GM12878 (cell line): ENCODE results near the gene GABRR3. TPM values are rescaled to one million over a fixed set of nuclear protein-coding genes. Genes with fewer than 3 reads are reported as not detected.

Experiments used
- ATAC-seq: fragments of 200-7000 bp; cut with Tn5 transposase; 3 replicates; pipeline ENCODE4 v1.9.1; 2020; ENCODE audit warnings: mild to moderate bottlenecking, moderate library complexity
- BruUV-seq: library from RNA; stranded (reverse); fragments of 400-500 nt; replicated peaks from 2 replicates; lab custom pipeline; 2021; lab: Mats Ljungman, UMichigan
- CTCF ChIA-PET: fragments of 300-600 bp; sonication (Branson Sonifier 250); formaldehyde crosslinking; extraction: SDS; loops from one replicate; lab custom pipeline; 2021; ENCODE audit warnings: inconsistent platforms; lab: Yijun Ruan, JAX
- POLR2A ChIA-PET: fragments of 350-600 bp; formaldehyde crosslinking; extraction: SDS; loops from one replicate; lab custom pipeline; 2021; ENCODE audit warnings: inconsistent platforms; lab: Charles Lee
- RAD21 ChIA-PET: fragments of 300-600 bp; sonication (Branson Sonifier 250); formaldehyde crosslinking; loops from one replicate; lab custom pipeline; 2023; ENCODE audit warnings: antibody characterized with exemption; ENCODE audit not compliant: unreplicated experiment; lab: Charles Lee
- SMC1A ChIA-PET: fragments of 300-600 bp; sonication (Branson Sonifier 250); formaldehyde crosslinking; loops from one replicate; lab custom pipeline; 2023; ENCODE audit not compliant: unreplicated experiment, uncharacterized antibody; lab: Charles Lee
- DNase-seq: peaks from one replicate; pipeline ENCODE4 v3.0.0-alpha.2; 2011; ENCODE audit warnings: low read depth, low spot score
- FAIRE-seq: peaks from 3 replicates; lab custom pipeline; 2011; peaks lifted over from hg19 to GRCh38; lab: Jason Lieb, UNC
- H2AFZ ChIP-seq: 2 replicates; pipeline ENCODE4 v1.6.0; 2011; ENCODE audit warnings: low read depth, low read length, control low read depth; ENCODE audit not compliant: control insufficient read depth
- H3K27ac ChIP-seq: 2 replicates; pipeline ENCODE4 v1.5.1; 2011; ENCODE audit warnings: control low read depth; ENCODE audit not compliant: control insufficient read depth, insufficient read depth
- H3K27me3 ChIP-seq, 2 experiments: replicated peaks in 1 of 2; 2 replicates each; pipeline versions ENCODE4 v1.6.0 to v1.6.1; 2011; ENCODE audit warnings: low read length in 1 of 2; ENCODE audit not compliant: control insufficient read depth in 2 of 2, insufficient read depth in 2 of 2
- H3K36me3 ChIP-seq, 2 experiments: 2 replicates each; pipeline ENCODE4 v1.5.1; 2011; ENCODE audit warnings: low read length in 1 of 2; ENCODE audit not compliant: control insufficient read depth in 2 of 2, insufficient read depth in 2 of 2
- H3K4me1 ChIP-seq: 2 replicates; pipeline ENCODE4 v1.6.1; 2011; ENCODE audit warnings: mild to moderate bottlenecking, low read length, moderate library complexity, mixed read lengths; ENCODE audit not compliant: control insufficient read depth, insufficient read depth
- H3K4me2 ChIP-seq: 2 replicates; pipeline ENCODE4 v1.6.0; 2011; ENCODE audit warnings: control low read depth; ENCODE audit not compliant: control insufficient read depth, insufficient read depth
- H3K4me3 ChIP-seq: fragments of 200-600 bp; sonication (generic); 2 replicates; pipeline ENCODE4 v1.5.1; 2016
- H3K79me2 ChIP-seq: 2 replicates; pipeline ENCODE4 v1.6.0; 2011; ENCODE audit warnings: low read length; ENCODE audit not compliant: control insufficient read depth, insufficient read depth
- H3K9ac ChIP-seq: 2 replicates; pipeline ENCODE4 v1.8.0; 2011; ENCODE audit warnings: low read length, control low read depth, mixed read lengths; ENCODE audit not compliant: control insufficient read depth, insufficient read depth
- H3K9me3 ChIP-seq: replicated peaks from 3 replicates; pipeline ENCODE4 v1.5.1; 2011; ENCODE audit warnings: mild to moderate bottlenecking, low read length; ENCODE audit not compliant: control insufficient read depth, insufficient read depth
- H4K20me1 ChIP-seq: 2 replicates; pipeline ENCODE4 v1.6.0; 2011; ENCODE audit not compliant: control insufficient read depth, insufficient read depth
- ASH2L ChIP-seq: fragments of 300-600, 200-600 bp; sonication (generic); IDR thresholded peaks from 2 replicates; pipeline ENCODE4 v1.6.1; 2017; ENCODE audit warnings: low read depth, mild to moderate bottlenecking, borderline replicate concordance
- ATF7 ChIP-seq: fragments of 450-650 bp; IDR thresholded peaks from 2 replicates; pipeline ENCODE4 v1.6.1; 2016; ENCODE audit warnings: low read depth, mild to moderate bottlenecking
- BCL11A ChIP-seq: IDR thresholded peaks from 2 replicates; pipeline ENCODE4 v1.6.1; 2011; ENCODE audit warnings: low read depth, low read length
- BMI1 ChIP-seq: fragments of 450-650 bp; IDR thresholded peaks from 2 replicates; pipeline ENCODE4 v1.6.1; 2016; ENCODE audit warnings: mild to moderate bottlenecking, moderate library complexity, borderline replicate concordance
- CEBPB ChIP-seq, 2 experiments: fragments of 150-350 bp in 1 of 2; IDR thresholded peaks; 2 replicates each; pipeline ENCODE4 v1.6.1; 2012 to 2014; ENCODE audit warnings: low read depth in 2 of 2, low read length in 2 of 2, borderline replicate concordance in 1 of 2, inconsistent platforms in 1 of 2
- IKZF1 ChIP-seq: fragments of 450-650 bp; conservative IDR thresholded peaks from 2 replicates; pipeline ENCODE4 v1.6.1; 2017; ENCODE audit warnings: antibody characterized with exemption, mild to moderate bottlenecking
- LARP7 ChIP-seq: fragments of 450-650 bp; IDR thresholded peaks from 2 replicates; pipeline ENCODE4 v1.6.1; 2017; ENCODE audit warnings: mild to moderate bottlenecking
- NFXL1 ChIP-seq: fragments of 450-650 bp; IDR thresholded peaks from 2 replicates; pipeline ENCODE4 v1.6.1; 2017; ENCODE audit warnings: antibody characterized with exemption, mild to moderate bottlenecking, borderline replicate concordance
- PAX5 ChIP-seq: IDR thresholded peaks from 2 replicates; pipeline ENCODE4 v1.6.1; 2011; ENCODE audit warnings: low read depth, low read length, borderline replicate concordance
- PKNOX1 ChIP-seq: fragments of 450-650 bp; IDR thresholded peaks from 2 replicates; pipeline ENCODE4 v1.6.1; 2016; ENCODE audit warnings: mild to moderate bottlenecking
- POLR2AphosphoS5 ChIP-seq: IDR thresholded peaks from 2 replicates; pipeline ENCODE4 v1.6.1; 2011; ENCODE audit warnings: mild to moderate bottlenecking, low read length, inconsistent platforms
- RCOR1 ChIP-seq: conservative IDR thresholded peaks from 2 replicates; pipeline ENCODE4 v1.6.1; 2012; ENCODE audit warnings: low read depth, low read length, improper control_type of control experiment
- SMAD1 ChIP-seq: fragments of 450-650 bp; IDR thresholded peaks from 2 replicates; pipeline ENCODE4 v1.6.1; 2018; ENCODE audit warnings: mild to moderate bottlenecking, low read depth; ENCODE audit not compliant: partially characterized antibody
- YY1 ChIP-seq: IDR thresholded peaks from 2 replicates; pipeline ENCODE4 v1.6.1; 2011; ENCODE audit warnings: low read depth, mild to moderate bottlenecking, low read length
- ZBTB33 ChIP-seq: fragments of 450-650 bp; IDR thresholded peaks from 2 replicates; pipeline ENCODE4 v1.6.1; 2017; ENCODE audit warnings: mild to moderate bottlenecking
- WGBS: methylation state at CpG from one replicate; pipeline ENCODE4 v1.1.6; 2016; ENCODE audit warnings: low lambda C conversion rate; ENCODE audit not compliant: insufficient replicate concordance, insufficient coverage; ENCODE audit errors: missing lambda C conversion rate; 5-methylcytosine and 5-hydroxymethylcytosine counted together
- in situ Hi-C: fragments of 300-500 bp; cut with MboI; formaldehyde crosslinking; loops from 9 replicates; pipeline ENCODE4 v1.14.3; 2018; ENCODE audit warnings: mixed read lengths
- intact Hi-C: fragments of 100-400 bp; cut with micrococcal nuclease; formaldehyde crosslinking; loops from one replicate; pipeline ENCODE4 v1.14.2; 2022; ENCODE audit not compliant: unreplicated experiment
- polyA plus RNA-seq, 11 experiments: library from polyadenylated mRNA; depleted of rRNA in 4 of 11; unstranded in 6 of 11; stranded (reverse) in 5 of 11; fragments of >200 nt; fragmentation: Nextera tagmentation in 4 of 11; fragmentation: Illumina TruSeq in 1 of 11; extraction: Ambion mirVana in 4 of 11; extraction: Trizol in 1 of 11; gene quantifications; 1 replicate in 1 of 11; 2 replicates in 10 of 11; pipeline versions ENCODE4 v1.2.1 to v1.2.3, GENCODE V29; 2011 to 2016; ENCODE audit warnings: inconsistent platforms in 2 of 11, missing spikeins in 2 of 11, low read depth in 1 of 11
- total RNA-seq, 4 experiments: library from RNA; depleted of rRNA in 3 of 4; stranded (reverse); fragments of >200 nt in 3 of 4; fragmentation: Illumina TruSeq in 1 of 4; extraction: Trizol in 1 of 4; gene quantifications; 2 replicates each; pipeline versions ENCODE4 v1.2.1 to v1.2.3, GENCODE V29; 2013 to 2021
- TF ChIP-seq, protein P1 (sequence below): fragments of 450-650 bp; formaldehyde crosslinking; IDR thresholded peaks from 2 replicates; pipeline ENCODE4 v1.5.0; 2022; ENCODE audit warnings: mild to moderate bottlenecking, missing genetic modification characterization
- TF ChIP-seq, protein P2 (sequence below): fragments of 450-650 bp; IDR thresholded peaks from 2 replicates; pipeline ENCODE4 v1.6.1; 2017; ENCODE audit warnings: borderline replicate concordance

The GABRR3 gene
- total and polyA plus RNA-seq, 10 of the 15 experiments (the other 5 are each of a cell fraction or from before 2014, with no cell fraction given): not detected

- TF ChIP-seq, protein P1, sequence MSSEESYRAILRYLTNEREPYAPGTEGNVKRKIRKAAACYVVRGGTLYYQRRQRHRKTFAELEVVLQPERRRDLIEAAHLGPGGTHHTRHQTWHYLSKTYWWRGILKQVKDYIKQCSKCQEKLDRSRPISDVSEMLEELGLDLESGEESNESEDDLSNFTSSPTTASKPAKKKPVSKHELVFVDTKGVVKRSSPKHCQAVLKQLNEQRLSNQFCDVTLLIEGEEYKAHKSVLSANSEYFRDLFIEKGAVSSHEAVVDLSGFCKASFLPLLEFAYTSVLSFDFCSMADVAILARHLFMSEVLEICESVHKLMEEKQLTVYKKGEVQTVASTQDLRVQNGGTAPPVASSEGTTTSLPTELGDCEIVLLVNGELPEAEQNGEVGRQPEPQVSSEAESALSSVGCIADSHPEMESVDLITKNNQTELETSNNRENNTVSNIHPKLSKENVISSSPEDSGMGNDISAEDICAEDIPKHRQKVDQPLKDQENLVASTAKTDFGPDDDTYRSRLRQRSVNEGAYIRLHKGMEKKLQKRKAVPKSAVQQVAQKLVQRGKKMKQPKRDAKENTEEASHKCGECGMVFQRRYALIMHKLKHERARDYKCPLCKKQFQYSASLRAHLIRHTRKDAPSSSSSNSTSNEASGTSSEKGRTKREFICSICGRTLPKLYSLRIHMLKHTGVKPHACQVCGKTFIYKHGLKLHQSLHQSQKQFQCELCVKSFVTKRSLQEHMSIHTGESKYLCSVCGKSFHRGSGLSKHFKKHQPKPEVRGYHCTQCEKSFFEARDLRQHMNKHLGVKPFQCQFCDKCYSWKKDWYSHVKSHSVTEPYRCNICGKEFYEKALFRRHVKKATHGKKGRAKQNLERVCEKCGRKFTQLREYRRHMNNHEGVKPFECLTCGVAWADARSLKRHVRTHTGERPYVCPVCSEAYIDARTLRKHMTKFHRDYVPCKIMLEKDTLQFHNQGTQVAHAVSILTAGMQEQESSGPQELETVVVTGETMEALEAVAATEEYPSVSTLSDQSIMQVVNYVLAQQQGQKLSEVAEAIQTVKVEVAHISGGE: no peak
- TF ChIP-seq BCL11A (no peak), RCOR1 (no peak), ASH2L (no peak)
Observed at GRCh38 chr3:98034486-98034885, 629 bp downstream of the GABRR3 start (continued).

DNA sequence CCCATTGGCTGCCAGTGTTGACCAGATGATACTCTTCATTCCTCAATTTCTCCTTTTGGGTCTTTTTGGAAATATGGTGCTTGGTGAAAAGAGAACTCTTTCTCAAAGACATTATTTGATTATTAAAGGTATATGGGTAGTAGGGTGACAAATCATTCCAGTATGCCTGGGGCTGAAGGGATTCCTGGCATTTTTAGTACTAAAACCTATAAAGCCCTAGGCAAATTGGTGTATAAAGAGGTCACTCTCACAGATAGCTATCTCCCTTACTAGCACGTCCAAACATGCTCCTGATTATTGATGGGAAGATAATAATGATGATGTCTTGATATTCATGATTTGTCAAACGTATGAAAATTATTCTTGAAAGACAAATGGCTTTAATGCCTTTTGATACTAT is 1.1 kb downstream of the GABRR3 start:
- Histone ChIP-seq H3K9ac (no peak overlapping the region), H3K27me3 (no peaks in the 10 kb centered on the region; a peak in 1 of 4 replicates), H3K4me2 (no peak overlapping the region), H3K36me3 (no peaks in the 10 kb centered on the region), H3K9me3 (no peaks in the 10 kb centered on the region), H4K20me1 (no peaks in the 10 kb centered on the region), H2AFZ (no peak overlapping the region), H3K79me2 (no peaks in the 10 kb centered on the region), H3K27ac (no peak overlapping the region), H3K4me1 (peaks cover 1% of the 10 kb centered on the region; the same call in 1 of the 2 replicates), H3K4me3 (no peak overlapping the region)
- no peak for DNase-seq
- WGBS: 9% methylated on average over 2 of the region's 2 CpGs
- no peak for ATAC-seq
- RAD21 ChIA-PET: interaction anchor here (1.1 kb wide), 1 partner anchor 295 kb away, joined by 3 read pairs; no protein-coding TSS in a partner anchor
- POLR2A ChIA-PET: no interaction called here
- CTCF ChIA-PET: interaction anchor here (1.0 to 2.1 kb wide), 7 partner anchors 8 to 569 kb away, joined by 3 to 8 read pairs (median 4); no protein-coding TSS in a partner anchor
- no peak for FAIRE-seq
- SMC1A ChIA-PET: no interaction called here
- intact Hi-C loops (no loop called here), in situ Hi-C loops (loop anchor here (10.0 kb wide), 2 partner anchors 481 to 561 kb away; partner anchors contain the start of gene CPOX)
- no TSS peak for BruUV-seq
- TF ChIP-seq BCL11A (no peak), PAX5 (no peak), PKNOX1 (no peak), NFXL1 (no peak), ZBTB33 (no peak), POLR2AphosphoS5 (no peak), SMAD1 (no peak), CEBPB (IDR thresholded peaks at IDR 0.05; ENCODE audit: borderline replicate concordance in 1 of 2, low read depth in 2 of 2, low read length in 2 of 2) (no peak), IKZF1 (no peak), BMI1 (no peak), ATF7 (no peak), LARP7 (no peak), YY1 (no peak)
- TF ChIP-seq, protein P2, sequence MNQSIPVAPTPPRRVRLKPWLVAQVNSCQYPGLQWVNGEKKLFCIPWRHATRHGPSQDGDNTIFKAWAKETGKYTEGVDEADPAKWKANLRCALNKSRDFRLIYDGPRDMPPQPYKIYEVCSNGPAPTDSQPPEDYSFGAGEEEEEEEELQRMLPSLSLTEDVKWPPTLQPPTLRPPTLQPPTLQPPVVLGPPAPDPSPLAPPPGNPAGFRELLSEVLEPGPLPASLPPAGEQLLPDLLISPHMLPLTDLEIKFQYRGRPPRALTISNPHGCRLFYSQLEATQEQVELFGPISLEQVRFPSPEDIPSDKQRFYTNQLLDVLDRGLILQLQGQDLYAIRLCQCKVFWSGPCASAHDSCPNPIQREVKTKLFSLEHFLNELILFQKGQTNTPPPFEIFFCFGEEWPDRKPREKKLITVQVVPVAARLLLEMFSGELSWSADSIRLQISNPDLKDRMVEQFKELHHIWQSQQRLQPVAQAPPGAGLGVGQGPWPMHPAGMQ: no peak
